GM19025 (cell line): ENCODE results near the gene AMPH.
"Not testable (repeated sequence)": the region's sequence is repeated elsewhere in the genome, so short reads cannot be mapped to it uniquely, and the experiment has no call there.

ENCODE experiments used
- ATAC-seq: cut with Tn5 transposase; IDR thresholded peaks from one replicate; pipeline ENCODE4 v1.9.1; 2021; ENCODE audit warnings: mild to moderate bottlenecking, low read depth, moderate library complexity; ENCODE audit not compliant: unreplicated experiment

AMPH gene

DNA sequence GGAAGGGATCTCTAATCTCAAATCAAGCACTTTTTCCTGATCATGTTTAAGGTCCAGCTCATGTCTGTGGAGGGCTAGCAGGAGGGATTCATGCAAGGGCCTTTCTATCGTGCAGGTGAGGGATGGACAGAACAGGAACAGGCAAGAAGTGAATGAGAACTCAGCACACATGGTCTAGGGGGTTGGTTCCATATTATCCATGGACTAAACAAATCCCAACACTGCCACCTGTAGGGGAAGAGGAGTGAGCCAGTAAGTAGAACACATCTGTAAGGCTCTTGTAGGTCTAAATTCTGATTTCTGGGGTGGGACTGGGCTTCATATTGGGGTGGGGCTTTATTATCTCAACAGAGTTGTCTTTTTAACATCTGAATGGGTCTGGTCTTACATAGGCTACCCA is 219.8 kb downstream of the AMPH start:
- ATAC-seq, result no peak

DNA sequence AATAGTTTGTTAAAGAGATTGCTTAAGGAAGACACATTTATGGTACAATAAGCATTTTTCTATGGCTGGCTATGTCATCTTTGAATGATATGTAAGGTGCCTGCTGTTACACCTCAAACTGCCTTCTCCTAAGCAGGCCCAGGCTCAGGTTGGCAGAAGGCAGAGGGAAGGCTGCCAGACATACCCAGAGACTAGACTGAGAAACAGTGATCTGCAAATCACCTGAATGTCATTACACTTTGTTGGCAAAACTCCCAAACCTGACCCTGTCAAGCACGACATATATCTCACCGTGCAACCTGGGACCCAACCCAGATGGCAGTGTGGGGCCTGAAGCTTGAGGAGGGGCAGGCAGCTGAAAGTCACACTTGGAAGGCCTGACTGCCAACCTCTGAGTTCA is 221.1 kb downstream of the AMPH start:
- no peak for ATAC-seq

DNA sequence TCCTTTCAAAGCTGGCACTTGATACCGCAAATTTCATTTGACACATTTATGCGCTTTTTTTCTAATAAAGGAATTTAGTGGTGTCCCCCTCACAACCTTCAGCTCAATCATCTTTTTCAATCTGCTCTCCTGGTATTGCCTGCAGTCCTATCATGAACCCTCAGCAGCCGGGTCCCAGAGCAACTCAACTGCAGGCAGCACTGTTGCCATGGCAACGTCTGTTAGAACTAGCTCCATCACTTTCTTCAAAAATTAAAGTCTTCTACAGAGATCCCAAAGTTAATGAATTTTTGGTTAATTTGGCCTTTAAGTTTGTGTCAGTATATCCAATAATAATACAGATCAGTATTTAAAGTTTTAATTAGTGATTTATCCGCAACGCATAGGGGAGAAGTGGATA is 221.6 kb downstream of the AMPH start:
- no peak for ATAC-seq

DNA sequence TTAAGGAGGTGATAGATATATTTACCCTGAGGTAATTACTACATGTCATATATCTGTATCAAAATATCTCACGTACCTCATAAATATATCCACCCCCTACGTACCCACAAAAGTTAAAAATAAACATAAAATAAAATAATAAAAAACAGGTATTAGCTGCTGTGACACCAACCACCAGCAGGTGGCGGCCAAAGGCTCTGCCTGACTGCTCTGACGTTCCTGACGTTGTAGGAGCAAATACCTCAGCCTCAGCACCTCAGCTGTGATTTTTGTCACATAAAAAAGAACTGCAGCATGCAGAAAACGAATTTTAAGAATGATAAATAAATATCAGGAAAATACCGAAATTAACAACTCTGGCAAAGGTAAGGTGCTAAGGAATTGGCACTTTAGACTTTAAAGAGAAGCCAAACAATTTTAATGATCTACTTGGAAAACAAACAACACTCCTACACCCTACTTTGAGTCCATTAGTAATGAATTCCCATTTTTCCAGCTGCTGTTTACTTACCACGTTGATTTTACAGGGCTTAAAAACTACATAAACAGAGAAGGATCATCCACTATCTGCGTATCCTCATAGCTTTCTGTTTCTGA is 232.3 kb downstream of the AMPH start:
- ATAC-seq, result no peak

DNA sequence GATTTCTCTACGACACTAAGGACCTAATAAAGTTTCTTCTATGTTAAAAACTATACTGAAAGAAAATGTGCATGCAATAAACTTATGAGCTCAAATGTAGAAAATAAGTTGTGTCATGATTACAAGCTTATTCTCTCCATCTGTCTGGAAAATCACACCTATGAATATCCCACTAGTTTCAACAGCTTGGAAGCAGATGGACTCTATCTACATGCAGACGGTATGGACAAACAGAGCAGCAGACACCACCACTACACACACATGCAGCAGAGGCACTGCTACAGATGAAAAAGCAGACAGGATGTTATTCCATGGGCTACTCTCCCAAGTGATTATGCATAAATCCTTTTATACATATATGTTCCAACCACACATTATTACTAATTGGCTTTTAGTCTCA is 234.3 kb downstream of the AMPH start:
- no peak for ATAC-seq

DNA sequence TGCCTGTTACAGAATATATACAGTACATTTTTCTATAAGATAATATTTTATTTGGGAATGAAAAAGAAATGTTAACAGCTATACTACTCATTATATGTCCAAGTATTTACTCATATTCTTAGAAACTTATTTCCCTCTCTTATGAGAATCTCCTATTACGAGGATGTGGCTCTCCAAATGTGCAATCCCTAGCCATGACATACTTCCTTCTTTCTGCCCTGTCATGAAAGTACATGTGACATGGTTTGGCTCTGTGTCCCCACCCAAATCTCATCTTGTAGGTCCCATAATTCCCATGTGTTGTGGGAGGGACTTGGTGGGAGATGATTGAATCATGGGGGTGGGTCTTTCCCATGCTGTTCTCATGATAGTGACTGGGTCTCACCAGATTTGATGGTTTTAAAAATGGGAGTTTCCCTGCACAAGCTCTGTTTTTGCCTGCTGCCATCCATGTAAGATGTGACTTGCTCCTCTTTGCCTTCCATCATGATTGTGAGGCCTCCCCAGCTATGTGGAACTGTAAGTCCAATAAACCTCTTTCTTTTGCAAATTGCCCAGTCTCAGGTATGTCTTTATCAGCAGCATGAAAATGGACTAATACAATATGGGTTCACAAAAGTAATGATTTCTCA is 235.1 kb downstream of the AMPH start:
- ATAC-seq, result not testable (repeated sequence)

DNA sequence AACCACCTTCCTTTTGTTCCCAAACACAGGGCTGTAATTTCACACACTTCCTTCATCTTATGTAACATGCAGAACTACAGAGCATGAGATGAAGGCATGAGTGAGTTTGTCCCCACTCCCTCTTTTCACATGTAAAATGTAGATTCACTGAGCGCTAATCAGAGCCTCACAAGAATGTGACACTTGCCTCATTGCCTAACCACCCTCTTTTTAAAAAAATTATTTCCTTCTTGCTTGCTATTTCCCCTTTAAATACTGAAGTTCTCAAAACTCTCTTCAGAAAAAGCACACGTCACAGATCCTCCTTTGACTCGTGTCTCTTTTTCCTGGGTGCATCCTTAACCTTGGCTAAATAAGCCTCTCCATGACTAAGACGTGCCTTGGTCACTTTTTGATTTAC is 236.5 kb downstream of the AMPH start:
- no peak for ATAC-seq

DNA sequence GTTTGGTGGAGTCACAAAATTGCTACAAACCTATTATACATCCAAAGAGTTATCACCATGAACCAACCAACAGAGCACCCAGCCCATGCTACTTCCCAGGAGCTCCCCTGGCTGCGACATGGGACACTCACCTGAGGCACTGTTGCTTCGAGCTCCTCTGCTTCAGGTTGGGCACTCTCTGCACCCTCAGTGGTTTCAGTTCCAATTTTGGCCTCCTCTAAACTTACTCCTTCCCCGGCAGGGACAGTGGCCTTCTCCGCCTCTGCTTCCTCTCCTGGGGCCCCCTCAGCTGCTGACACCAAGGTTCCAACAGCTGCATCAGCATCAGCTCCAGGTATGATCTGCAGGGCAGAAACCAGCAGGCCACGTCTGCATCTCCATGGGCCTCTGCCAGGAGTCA is 237.3 kb downstream of the AMPH start:
- ATAC-seq, result peak; percentile 62

DNA sequence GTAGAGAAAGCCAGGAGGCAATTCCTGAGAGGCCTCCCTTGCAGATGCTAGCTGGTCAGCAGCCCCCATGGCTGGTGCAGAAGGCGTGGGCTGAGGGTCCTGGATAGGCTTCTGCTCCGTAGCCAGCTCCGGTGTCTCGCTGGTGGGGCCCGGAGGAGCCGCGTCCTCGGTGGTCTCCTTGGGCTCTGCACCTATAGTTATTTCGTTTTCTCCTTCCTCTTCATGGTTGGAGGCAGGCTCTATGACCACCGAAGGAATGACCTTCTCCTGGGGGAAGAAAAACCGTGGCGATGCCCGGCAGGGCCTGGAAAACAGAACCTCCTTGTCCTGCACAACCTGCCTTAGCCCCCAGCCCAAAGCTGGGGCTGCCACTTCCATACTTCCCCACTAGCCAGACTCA is 239.4 kb downstream of the AMPH start:
- no peak for ATAC-seq

DNA sequence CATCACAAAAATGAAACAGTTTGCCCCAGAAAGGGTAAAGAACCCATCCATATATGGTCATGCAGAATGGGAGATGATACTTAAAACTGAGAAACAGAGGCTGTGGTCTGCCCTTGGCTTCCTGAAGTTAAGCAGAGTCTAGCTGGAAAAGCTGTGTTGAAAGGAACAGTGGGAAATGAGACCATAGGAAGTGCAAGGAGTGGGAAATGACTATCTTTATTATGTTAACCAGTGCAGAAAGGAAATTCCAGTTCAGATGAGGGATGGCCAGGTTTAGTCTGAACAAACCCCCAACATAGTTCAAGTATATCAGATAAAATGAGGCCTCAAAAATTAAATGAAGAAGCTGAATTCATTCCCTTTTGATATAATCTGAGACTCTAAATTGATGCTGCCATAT is 245.5 kb downstream of the AMPH start:
- no peak for ATAC-seq

DNA sequence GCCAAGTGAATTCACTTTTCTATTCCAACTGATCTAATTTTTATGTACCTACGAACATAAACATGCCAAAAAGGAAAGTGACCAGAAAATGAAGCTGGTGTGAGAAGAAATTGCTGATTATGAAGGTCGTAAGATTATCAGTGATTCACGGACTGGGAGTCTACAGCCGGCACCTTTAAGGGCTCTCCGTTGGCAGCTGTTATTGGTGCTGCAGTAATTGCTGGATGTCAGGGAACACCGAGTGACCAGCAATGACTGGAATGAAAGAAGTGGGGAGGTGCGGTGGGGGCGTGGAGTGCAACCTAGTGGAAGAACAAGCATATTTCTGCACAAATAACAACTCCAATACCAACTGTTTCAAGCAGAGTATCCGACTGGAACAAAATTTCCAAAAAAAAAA is 247.9 kb downstream of the AMPH start:
- no peak for ATAC-seq

DNA sequence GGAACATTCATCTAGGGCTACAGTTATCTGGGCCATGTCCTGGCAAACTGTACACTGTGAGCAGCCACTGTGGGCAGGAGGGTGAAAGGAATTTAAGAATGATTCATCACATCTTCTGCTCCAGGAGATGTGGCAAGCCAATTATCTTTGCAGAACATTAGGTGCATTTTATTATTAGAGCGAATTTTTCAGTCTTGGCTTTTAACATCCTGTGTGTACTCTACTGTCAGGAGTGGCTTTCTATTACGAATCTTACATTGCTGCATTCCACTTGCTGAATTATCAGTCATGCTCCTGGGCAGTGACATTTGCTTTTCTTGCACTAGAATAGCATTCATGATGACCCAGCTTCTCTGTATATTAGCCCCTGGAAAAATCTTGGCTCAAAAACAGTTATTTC is 248.5 kb downstream of the AMPH start:
- ATAC-seq, result no peak

DNA sequence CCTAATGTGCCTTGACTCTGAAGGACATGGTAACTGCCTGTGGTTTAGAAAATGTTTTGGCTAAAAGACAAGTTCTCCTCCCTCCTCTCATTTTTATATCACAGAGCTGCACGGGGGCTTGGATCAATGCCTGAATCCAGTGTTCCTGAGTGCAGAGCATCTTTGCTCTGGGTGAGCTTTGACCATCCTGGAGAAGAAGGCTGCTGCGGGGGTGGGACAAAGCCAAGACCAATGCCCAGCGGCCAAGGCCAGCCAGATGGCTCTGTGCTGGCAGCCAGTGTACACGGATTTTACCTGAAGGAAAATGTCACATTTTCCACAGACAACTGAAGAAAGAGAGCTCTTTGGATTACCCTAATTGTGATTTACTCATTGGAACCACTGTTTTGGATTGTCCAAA is 255.7 kb downstream of the AMPH start:
- ATAC-seq, result no peak

DNA sequence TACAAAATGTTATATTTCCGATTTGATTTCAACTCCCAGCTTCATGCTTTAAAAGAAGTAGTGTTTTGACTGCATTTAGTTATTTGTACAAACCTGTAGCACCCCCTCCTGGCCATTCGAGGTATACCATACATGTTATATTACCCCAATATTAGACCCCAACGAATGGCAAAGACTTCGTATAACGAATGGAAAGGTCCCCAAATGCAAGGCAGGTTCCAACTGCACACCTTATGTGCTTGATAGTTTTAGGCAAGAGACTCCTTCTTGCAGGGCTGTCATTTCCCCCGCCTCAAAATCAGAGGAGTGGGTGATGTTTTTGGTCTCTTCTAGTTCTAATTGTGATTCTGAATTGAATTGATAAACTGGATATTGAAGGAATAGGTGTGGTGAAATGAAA is 256.7 kb downstream of the AMPH start:
- ATAC-seq, result no peak

DNA sequence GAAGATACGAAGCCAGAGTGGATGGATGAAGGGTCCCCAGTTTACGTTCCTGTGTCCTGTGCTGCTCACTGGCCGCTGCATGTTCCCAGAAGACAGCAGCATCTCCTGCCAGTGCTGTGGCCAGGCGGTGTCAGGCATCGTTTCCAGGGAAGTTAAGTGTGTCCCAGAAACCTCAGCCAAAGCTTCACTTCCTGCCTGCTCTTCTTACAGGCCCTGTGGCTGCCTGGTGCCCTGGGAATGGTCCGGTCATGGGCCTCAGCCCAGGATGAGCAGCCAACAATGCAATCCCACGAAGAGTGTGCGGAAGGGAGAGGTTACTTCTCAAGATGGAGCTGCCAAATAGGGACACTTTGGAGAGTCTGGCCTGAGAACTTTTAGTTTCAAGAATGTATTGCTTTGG is 258.0 kb downstream of the AMPH start:
- ATAC-seq, result no peak

DNA sequence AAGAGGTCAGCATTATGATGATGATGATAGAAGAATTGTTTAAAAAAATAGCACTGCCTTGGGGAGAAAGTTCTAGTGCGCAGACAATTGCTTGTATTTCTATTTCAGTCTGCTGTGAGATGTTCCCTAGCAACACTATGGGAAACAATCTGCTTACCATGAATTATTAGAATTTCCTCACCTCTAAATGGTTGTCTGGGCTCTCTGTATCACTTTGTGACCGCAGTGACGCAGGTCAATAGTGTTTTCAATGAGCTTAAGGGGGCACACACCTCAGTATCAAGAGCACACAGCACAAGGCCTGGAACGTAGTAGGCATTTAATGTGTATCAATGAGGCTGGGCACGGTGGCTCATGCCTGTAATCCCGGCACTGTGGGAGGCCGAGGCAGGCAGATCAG is 258.9 kb downstream of the AMPH start:
- no peak for ATAC-seq

DNA sequence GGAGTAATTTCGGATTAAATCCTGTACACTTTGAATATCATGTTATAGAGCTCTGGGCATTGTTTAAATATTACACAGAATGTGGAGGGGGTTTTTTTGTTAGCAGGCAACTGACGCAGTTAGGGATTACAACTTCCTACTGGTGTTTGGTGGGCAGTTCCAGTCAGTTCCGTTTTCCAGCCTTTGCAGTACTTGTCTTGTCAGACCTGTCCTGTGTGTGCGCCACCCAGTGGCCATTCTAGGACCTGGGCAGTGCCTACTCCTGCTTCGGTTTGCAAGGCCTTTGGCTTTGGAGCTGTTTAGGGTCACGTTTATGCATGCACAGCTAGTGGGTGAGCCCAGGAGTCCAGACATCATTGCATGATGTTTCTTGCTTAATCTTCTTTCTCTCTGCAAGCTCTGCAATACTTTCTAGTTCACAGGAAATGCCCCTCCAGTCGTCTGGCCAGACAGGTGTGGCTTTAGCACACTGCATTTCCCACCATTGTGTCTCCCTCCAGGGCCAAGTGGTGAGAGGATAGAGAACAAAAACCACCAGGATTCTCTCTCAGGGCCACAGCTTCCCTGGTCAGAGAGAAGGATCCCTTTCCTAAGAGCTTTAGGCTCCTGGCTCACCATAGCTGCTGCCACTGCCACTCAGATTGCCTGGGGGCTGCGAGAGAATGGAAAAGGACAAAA is 261.2 kb downstream of the AMPH start:
- ATAC-seq, result peak; percentile 64

DNA sequence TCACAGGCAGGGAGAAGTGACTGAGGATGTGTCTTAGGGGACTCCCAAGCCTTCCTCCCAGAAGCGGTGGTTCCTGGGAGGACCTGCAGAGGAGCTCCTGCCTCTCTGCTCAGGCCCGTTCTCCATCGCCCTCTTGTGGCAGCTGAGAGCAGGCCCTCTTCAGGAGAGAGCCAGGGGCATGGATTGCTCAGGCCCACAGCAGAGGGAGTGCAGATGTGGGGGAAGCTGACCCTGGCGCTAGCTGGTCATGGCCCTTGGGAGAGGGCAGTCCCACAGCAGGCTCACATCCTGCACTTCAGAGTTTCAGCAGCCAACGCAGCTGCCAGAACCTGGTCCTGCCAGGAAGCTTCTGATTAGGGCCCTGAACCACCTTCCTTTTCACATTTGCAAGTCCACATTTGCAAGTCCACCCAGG is 263.0 kb downstream of the AMPH start:
- peak; percentile 29 for ATAC-seq

DNA sequence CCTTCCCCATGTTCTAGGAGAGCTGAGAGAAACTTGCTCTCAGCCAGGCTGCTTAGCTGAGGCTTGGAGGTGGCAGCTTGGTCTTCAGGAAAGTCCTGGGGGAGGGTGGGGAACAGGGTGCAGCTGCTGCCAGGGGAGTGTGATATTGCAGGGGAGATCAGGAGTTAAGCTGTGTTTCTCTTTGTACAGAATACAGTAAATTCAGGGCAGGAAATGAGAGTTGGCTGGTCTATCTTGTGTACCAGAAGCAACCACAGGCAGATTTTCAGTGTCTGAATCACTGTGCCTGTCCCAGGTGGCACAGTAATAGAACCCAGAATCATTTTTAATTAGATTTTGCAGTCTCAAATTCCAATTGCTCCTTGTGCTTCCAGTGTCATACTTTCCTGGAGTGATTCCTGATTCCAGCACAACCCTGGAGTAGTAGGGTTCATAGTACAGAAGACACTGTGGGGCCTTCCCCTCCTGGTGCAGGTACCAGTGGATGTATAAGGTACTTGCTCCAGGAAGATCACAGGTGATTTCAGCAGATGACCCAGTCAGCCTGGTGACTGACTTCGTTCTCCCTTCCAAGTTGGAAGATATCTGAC is 263.8 kb downstream of the AMPH start:
- peak; percentile 57 for ATAC-seq

DNA sequence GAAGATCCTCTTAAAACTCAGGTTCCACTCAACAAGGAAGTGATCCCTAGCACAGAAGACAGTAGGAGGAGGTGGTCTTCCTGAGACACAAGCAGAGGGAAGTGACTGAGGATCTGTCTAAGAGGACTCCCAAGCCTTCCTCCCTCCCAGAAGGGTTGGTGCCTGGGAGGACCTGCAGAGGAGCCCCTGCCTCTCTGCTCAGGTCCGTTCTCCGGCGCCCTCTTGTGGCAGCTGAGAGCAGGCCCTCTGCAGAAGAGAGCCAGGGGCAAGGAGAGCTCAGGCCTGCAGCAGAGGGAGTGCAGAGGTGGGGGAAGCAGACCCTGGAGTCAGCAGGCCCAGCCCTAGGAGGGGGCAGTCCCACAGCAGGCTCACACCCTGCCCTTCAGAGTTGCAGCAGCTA is 267.8 kb downstream of the AMPH start:
- ATAC-seq, result not testable (repeated sequence)

DNA sequence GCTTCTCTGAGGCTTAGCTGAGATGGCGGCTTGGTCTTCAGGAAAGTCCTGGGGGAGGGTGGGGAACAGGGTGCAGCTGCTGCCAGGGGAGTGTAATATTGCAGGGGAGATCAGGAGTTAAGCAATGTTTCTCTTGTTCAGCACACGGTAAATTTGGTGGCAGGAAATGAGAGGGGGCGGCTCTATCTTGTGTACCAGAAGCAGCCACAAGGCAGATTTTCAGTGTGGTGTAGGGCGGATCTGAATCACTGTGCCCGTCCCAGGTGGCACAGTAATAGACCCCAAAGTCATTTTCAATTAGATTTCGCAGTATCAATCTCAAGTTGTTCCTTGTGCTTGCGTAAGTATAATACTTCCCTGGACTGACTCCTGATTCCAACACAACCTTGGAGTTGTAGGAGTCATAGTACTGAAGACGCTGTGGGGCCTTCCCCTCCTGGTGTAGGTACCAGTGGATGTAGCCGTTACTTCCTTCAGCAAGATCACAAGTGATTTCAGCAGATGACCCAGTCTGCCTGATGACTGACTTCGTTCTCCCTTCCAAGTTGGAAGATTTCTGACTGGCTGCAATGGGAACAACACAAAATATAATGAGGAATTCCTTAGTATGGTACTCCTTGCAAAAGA is 268.4 kb downstream of the AMPH start:
- peak; percentile 29 for ATAC-seq
